ENCODE data around the gene ADAMTS19.

- TF ChIP-seq CTCF (IDR thresholded peaks at IDR 0.05; ENCODE audit: low read length) (no peak), EZH2 (IDR thresholded peaks at IDR 0.05; ENCODE audit: borderline replicate concordance, low read length) (no peak)
Measured at GRCh38 chr5:129661366-129662035, 201.4 kb downstream of the ADAMTS19 start.

Measured in OCI-LY1 (cell line).